Testis (tissue), 3 donors: ENCODE data around the gene KIF26B. TPM values are rescaled to one million over a fixed set of nuclear protein-coding genes. Genes with fewer than 3 reads are reported as not detected.

Experiments
- DNase-seq: peaks from one replicate; pipeline ENCODE4 v3.0.0-alpha.2; 2019
- H3K27ac ChIP-seq, 2 donors: fragments of 200-600 bp; sonication (generic); one replicate each; pipeline ENCODE4 v1.5.1; 2019
- H3K27me3 ChIP-seq: fragments of 200-600 bp; sonication (generic); one replicate; pipeline ENCODE4 v1.5.1; 2019
- H3K36me3 ChIP-seq: fragments of 200-600 bp; sonication (generic); one replicate; pipeline ENCODE4 v1.5.1; 2017; ENCODE audit warnings: low read depth; ENCODE audit errors: missing control alignments
- H3K4me1 ChIP-seq: fragments of 200-600 bp; sonication (generic); one replicate; pipeline ENCODE4 v1.5.1; 2019
- H3K4me3 ChIP-seq, 2 donors: fragments of 200-600 bp; sonication (generic); one replicate each; pipeline ENCODE4 v1.5.1; 2017 to 2019
- H3K9me3 ChIP-seq: fragments of 200-600 bp; sonication (generic); one replicate; pipeline ENCODE4 v1.5.1; 2017
- POLR2A ChIP-seq: fragments of 450-650 bp; IDR thresholded peaks from one replicate; pipeline ENCODE4 v1.6.1; 2017; ENCODE audit warnings: antibody characterized with exemption, mild to moderate bottlenecking, moderate library complexity
- WGBS, 2 donors: methylation state at CpG; one replicate each; pipeline ENCODE4 v1.1.5; 2018; 5-methylcytosine and 5-hydroxymethylcytosine counted together
- intact Hi-C: fragments of 100-400 bp; cut with DNase I; formaldehyde crosslinking; loops from one replicate; pipeline ENCODE4 v1.15.1; 2023; ENCODE audit warnings: low total_unique reads
- polyA plus RNA-seq: library from polyadenylated mRNA; stranded (reverse); fragments of 350-450 nt; fragmentation: Illumina TruSeq; extraction: RNeasy Lipid Tissue Mini Kit (QIAGEN cat#74804); gene quantifications from one replicate; pipeline ENCODE4 v1.2.3, GENCODE V29; 2014; ENCODE audit warnings: low read depth, low replicate concordance; ENCODE audit not compliant: insufficient read depth
- total RNA-seq, 2 donors: library from RNA; depleted of rRNA; stranded (reverse); fragments of >200 nt; gene quantifications; one replicate each; pipeline ENCODE4 v1.2.3, GENCODE V29; 2016
- TF ChIP-seq, protein P1 (sequence below), 3 experiments: fragments of 450-650 bp in 2 of 3; fragments of 200-600 bp in 1 of 3; sonication (generic) in 1 of 3; IDR thresholded peaks; one replicate each; pipeline ENCODE4 v1.5.1; 2016 to 2019; ENCODE audit warnings: antibody characterized with exemption in 3 of 3, mild to moderate bottlenecking in 2 of 3, moderate library complexity in 1 of 3

KIF26B gene
- total and polyA plus RNA-seq, 3 donors from 2014 or later, result 3.0 to 4.8 (median 3.1) TPM

- Histone ChIP-seq H3K9me3 (no peaks in the 10 kb centered on the region), H3K4me1 (no peaks in the 10 kb centered on the region), H3K27ac (no peak overlapping the region), H3K4me3 (no peak overlapping the region), H3K27me3 (no peaks in the 10 kb centered on the region), H3K36me3 (no peaks in the 10 kb centered on the region)
- TF ChIP-seq, protein P1, sequence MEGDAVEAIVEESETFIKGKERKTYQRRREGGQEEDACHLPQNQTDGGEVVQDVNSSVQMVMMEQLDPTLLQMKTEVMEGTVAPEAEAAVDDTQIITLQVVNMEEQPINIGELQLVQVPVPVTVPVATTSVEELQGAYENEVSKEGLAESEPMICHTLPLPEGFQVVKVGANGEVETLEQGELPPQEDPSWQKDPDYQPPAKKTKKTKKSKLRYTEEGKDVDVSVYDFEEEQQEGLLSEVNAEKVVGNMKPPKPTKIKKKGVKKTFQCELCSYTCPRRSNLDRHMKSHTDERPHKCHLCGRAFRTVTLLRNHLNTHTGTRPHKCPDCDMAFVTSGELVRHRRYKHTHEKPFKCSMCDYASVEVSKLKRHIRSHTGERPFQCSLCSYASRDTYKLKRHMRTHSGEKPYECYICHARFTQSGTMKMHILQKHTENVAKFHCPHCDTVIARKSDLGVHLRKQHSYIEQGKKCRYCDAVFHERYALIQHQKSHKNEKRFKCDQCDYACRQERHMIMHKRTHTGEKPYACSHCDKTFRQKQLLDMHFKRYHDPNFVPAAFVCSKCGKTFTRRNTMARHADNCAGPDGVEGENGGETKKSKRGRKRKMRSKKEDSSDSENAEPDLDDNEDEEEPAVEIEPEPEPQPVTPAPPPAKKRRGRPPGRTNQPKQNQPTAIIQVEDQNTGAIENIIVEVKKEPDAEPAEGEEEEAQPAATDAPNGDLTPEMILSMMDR (IDR thresholded peaks at IDR 0.05), result no peak
- TF ChIP-seq POLR2A, result no peak
- WGBS, 2 donors, result 89 to 91% methylated on average over 4 of the region's 4 CpGs
- DNase-seq, result no peak
- intact Hi-C loops, result no loop called here
Measured at GRCh38 chr1:245264226-245264625, 109.4 kb downstream of the KIF26B start.

DNA sequence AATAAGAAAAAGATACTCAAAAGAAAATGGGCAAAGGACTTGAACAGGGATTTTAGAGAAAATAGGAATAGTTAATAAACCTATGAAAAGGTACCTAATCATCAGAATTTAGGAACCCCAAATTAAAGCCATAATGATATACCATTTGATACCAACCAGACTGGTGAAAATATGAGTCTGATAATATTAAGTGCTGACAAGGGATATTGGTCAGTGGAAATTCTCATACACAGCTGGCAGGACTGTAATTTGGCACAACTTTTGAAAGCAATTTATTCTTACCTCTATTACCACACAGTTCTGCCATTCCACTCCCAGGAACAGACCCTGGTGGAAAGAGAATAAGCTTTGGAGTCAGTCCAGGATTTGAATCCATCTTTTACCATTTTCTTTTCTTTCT lies 111.3 kb downstream of the KIF26B start:
- intact Hi-C loops, result no loop called here
- TF ChIP-seq POLR2A, result no peak
- TF ChIP-seq, protein P1 (IDR thresholded peaks at IDR 0.05), result no peak
- no peak overlapping the region for H3K27ac ChIP-seq
- no peaks in the 10 kb centered on the region for H3K27me3 ChIP-seq
- H3K4me1 ChIP-seq, result no peaks in the 10 kb centered on the region
- H3K36me3 ChIP-seq, result no peaks in the 10 kb centered on the region
- H3K9me3 ChIP-seq, result no peaks in the 10 kb centered on the region
- no peak overlapping the region for H3K4me3 ChIP-seq
- no peak for DNase-seq

- DNase-seq, result no peak
- Histone ChIP-seq H3K4me3 (no peak overlapping the region), H3K36me3 (no peaks in the 10 kb centered on the region), H3K27ac (no peak overlapping the region), H3K27me3 (no peaks in the 10 kb centered on the region), H3K4me1 (no peaks in the 10 kb centered on the region), H3K9me3 (no peaks in the 10 kb centered on the region)
- no peak for TF ChIP-seq POLR2A
- TF ChIP-seq, protein P1 (IDR thresholded peaks at IDR 0.05), result no peak
- intact Hi-C loops, result no loop called here
Measured at GRCh38 chr1:245270063-245270462, 115.3 kb downstream of the KIF26B start.

DNA sequence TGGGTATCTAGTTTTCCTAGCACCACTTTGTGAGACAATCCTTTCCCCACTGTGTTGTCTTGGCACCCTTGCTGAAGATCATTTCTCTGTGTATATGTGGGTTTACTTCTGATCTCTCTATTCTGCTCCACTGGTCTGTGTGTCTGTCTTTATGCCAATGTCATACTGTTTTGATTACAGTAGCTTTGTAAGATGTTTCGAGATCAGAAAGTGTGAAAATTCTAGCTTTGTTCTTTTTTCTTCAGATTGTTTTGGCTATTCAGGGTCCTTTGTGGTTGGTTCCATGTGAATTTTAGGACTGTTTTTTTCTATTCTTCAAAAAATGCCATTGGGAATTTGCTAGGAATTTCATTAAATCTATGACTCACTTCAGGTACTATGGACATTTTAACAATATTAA lies 116.2 kb downstream of the KIF26B start:
- Histone ChIP-seq H3K4me3 (no peak overlapping the region), H3K27ac (no peak overlapping the region), H3K36me3 (no peaks in the 10 kb centered on the region), H3K4me1 (no peaks in the 10 kb centered on the region), H3K27me3 (no peaks in the 10 kb centered on the region), H3K9me3 (no peaks in the 10 kb centered on the region)
- no peak for DNase-seq
- 97 to 98% methylated on average over 1 of the region's 1 CpG for whole genome bisulfite sequencing, 2 donors
- TF ChIP-seq POLR2A, result no peak
- TF ChIP-seq, protein P1 (IDR thresholded peaks at IDR 0.05), result no peak
- intact Hi-C loops, result no loop called here

DNA sequence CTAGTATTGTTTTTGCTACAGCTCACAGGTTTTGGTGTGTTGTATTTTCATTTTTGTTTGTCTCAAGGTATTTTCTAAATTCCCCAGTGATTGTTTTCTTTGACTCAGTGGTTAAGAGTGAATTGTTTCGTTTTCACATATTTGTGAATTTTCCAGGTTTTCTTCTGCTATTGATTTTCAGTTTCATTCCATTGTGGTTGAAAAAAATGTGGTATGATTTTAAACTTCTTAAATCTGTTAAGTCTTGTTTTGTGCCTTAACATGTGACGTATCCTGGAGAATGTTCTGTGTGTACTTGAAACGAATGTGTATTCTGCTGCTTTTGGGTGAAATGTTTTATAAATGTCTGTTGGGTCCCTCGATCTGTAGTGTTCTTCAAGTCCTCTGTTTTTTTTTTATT lies 117.9 kb downstream of the KIF26B start:
- H3K27ac ChIP-seq, result no peak overlapping the region
- H3K4me3 ChIP-seq, result no peak overlapping the region
- no peaks in the 10 kb centered on the region for H3K36me3 ChIP-seq
- H3K27me3 ChIP-seq, result no peaks in the 10 kb centered on the region
- no peaks in the 10 kb centered on the region for H3K4me1 ChIP-seq
- TF ChIP-seq POLR2A, result no peak
- TF ChIP-seq, protein P1 (IDR thresholded peaks at IDR 0.05), result no peak
- H3K9me3 ChIP-seq, result no peaks in the 10 kb centered on the region
- no peak for DNase-seq
- intact Hi-C loops, result no loop called here
- 88 to 94% methylated on average over 4 of the region's 4 CpGs for WGBS, 2 donors
